Prostate gland (tissue), 2 donors: ENCODE measurements around the gene MARCHF3. TPM values are rescaled to one million over a fixed set of nuclear protein-coding genes. Genes with fewer than 3 reads are reported as not detected.

Experiments
- DNase-seq: peaks from one replicate; pipeline ENCODE4 v3.0.0-alpha.2; 2019; ENCODE audit warnings: low spot score
- H3K27ac ChIP-seq, 2 donors: fragments of 200-600 bp; sonication (generic); 2 replicates each; pipeline ENCODE4 v1.5.1; 2017 to 2019
- H3K27me3 ChIP-seq: fragments of 200-600 bp; sonication (generic); replicated peaks from 2 replicates; pipeline ENCODE4 v1.5.1; 2019; ENCODE audit not compliant: insufficient read depth
- H3K36me3 ChIP-seq, 2 donors: fragments of 200-600 bp; sonication (generic); 1 replicate in 1 of 2; 2 replicates in 1 of 2; pipeline versions ENCODE4 v1.5.1 to v1.8.1; 2017 to 2019
- H3K4me1 ChIP-seq: fragments of 200-600 bp; sonication (generic); replicated peaks from 2 replicates; pipeline ENCODE4 v1.5.1; 2019
- H3K4me3 ChIP-seq, 2 donors: fragments of 200-600 bp; sonication (generic); 2 replicates each; pipeline ENCODE4 v1.5.1; 2017 to 2019
- H3K9me3 ChIP-seq: fragments of 200-600 bp; sonication (generic); 2 replicates; pipeline ENCODE4 v1.5.1; 2017
- CTCF ChIP-seq, 4 experiments: fragments of 200-600 bp in 2 of 4; fragments of 450-650 bp in 2 of 4; sonication (generic) in 2 of 4; IDR thresholded peaks; 1 replicate in 3 of 4; 2 replicates in 1 of 4; pipeline ENCODE4 v1.5.1; 2016 to 2019; ENCODE audit warnings: antibody characterized with exemption in 4 of 4, mild to moderate bottlenecking in 2 of 4, moderate library complexity in 2 of 4
- POLR2A ChIP-seq: fragments of 450-650 bp; IDR thresholded peaks from one replicate; pipeline ENCODE4 v1.6.1; 2016; ENCODE audit warnings: antibody characterized with exemption, mild to moderate bottlenecking
- POLR2AphosphoS5 ChIP-seq: sonication (generic); formaldehyde crosslinking; IDR thresholded peaks from one replicate; pipeline ENCODE4 v1.6.1; 2017; ENCODE audit warnings: antibody characterized with exemption
- WGBS: methylation state at CpG from one replicate; pipeline ENCODE4 v1.1.5; 2018; 5-methylcytosine and 5-hydroxymethylcytosine counted together
- intact Hi-C: fragments of 100-400 bp; cut with DNase I; formaldehyde crosslinking; loops from one replicate; pipeline ENCODE4 v1.14.2; 2022
- total RNA-seq, 2 donors: library from RNA; depleted of rRNA; stranded (reverse); fragments of >200 nt; gene quantifications; one replicate each; pipeline ENCODE4 v1.1.0, GENCODE V29; 2016

Gene MARCHF3
- total RNA-seq, 2 donors from 2014 or later = 1.2 to 21.1 TPM

GRCh38 chr5:126917918-126918614 lies 112.3 kb downstream of the MARCHF3 start:
- Histone ChIP-seq H3K4me3 (no peak overlapping the region), H3K27me3 (no peaks in the 10 kb centered on the region), H3K36me3 (no peaks in the 10 kb centered on the region), H3K4me1 (no peaks in the 10 kb centered on the region), H3K27ac (no peak overlapping the region), H3K9me3 (no peaks in the 10 kb centered on the region)
- TF ChIP-seq CTCF (IDR thresholded peaks at IDR 0.05) (no peak), POLR2A (no peak), POLR2AphosphoS5 (no peak)
- DNase-seq = no peak
- WGBS = 49% methylated on average over 9 of the region's 9 CpGs
- intact Hi-C loops = no loop called here

GRCh38 chr5:126915496-126915895 lies 114.9 kb downstream of the MARCHF3 start:
- 88% methylated on average over 2 of the region's 2 CpGs for WGBS

GRCh38 chr5:126914801-126915436 lies 115.4 kb downstream of the MARCHF3 start:
- Histone ChIP-seq H3K27me3 (no peaks in the 10 kb centered on the region), H3K4me3 (no peak overlapping the region), H3K4me1 (no peaks in the 10 kb centered on the region), H3K9me3 (no peaks in the 10 kb centered on the region), H3K36me3 (no peaks in the 10 kb centered on the region), H3K27ac (no peak overlapping the region)
- no peak for TF ChIP-seq POLR2A
- no peak for TF ChIP-seq CTCF (IDR thresholded peaks at IDR 0.05)
- TF ChIP-seq POLR2AphosphoS5 = no peak
- intact Hi-C loops = no loop called here
- 83% methylated on average over 6 of the region's 9 CpGs for WGBS
- no peak for DNase-seq

More at GRCh38 chr5:126915496-126915895, 114.9 kb downstream of the MARCHF3 start:
- H3K27ac ChIP-seq = no peak overlapping the region
- no peaks in the 10 kb centered on the region for H3K9me3 ChIP-seq
- no peak for DNase-seq
- no peaks in the 10 kb centered on the region for H3K4me1 ChIP-seq
- no peaks in the 10 kb centered on the region for H3K36me3 ChIP-seq
- TF ChIP-seq POLR2A (no peak), POLR2AphosphoS5 (no peak), CTCF (IDR thresholded peaks at IDR 0.05) (no peak)
- H3K27me3 ChIP-seq = no peaks in the 10 kb centered on the region
- intact Hi-C loops = no loop called here
- H3K4me3 ChIP-seq = no peak overlapping the region

- Histone ChIP-seq H3K36me3 (no peaks in the 10 kb centered on the region), H3K27me3 (no peaks in the 10 kb centered on the region), H3K27ac (no peak overlapping the region), H3K4me1 (no peaks in the 10 kb centered on the region), H3K9me3 (no peaks in the 10 kb centered on the region), H3K4me3 (no peak overlapping the region)
- TF ChIP-seq CTCF (IDR thresholded peaks at IDR 0.05) = no peak
- TF ChIP-seq POLR2A = no peak
- no peak for TF ChIP-seq POLR2AphosphoS5
- intact Hi-C loops = no loop called here
- WGBS = 68% methylated on average over 6 of the region's 6 CpGs
- DNase-seq = no peak
These were observed 117.7 kb downstream of the MARCHF3 start for GRCh38 chr5:126912616-126913200.
